Panc1 (cell line): ENCODE measurements around the gene RIMBP2.

Experiments used
- POLR2AphosphoS5 ChIP-seq: IDR thresholded peaks from 2 replicates; pipeline ENCODE4 v1.6.1; 2012; ENCODE audit warnings: mild to moderate bottlenecking, low read depth, low read length, moderate library complexity
- SIN3A ChIP-seq: IDR thresholded peaks from 2 replicates; pipeline ENCODE4 v1.6.1; 2012; ENCODE audit warnings: low read depth, mild to moderate bottlenecking, low read length, moderate library complexity, borderline replicate concordance; ENCODE audit not compliant: insufficient read depth
- TCF7L2 ChIP-seq: IDR thresholded peaks from 2 replicates; pipeline ENCODE4 v1.6.1; 2011; ENCODE audit warnings: mild to moderate bottlenecking, low read depth, low read length, inconsistent platforms
- TF ChIP-seq, protein P1 (sequence below): fragments of 450-650 bp; IDR thresholded peaks from 2 replicates; pipeline ENCODE4 v1.5.1; 2017; ENCODE audit warnings: mild to moderate bottlenecking

DNA sequence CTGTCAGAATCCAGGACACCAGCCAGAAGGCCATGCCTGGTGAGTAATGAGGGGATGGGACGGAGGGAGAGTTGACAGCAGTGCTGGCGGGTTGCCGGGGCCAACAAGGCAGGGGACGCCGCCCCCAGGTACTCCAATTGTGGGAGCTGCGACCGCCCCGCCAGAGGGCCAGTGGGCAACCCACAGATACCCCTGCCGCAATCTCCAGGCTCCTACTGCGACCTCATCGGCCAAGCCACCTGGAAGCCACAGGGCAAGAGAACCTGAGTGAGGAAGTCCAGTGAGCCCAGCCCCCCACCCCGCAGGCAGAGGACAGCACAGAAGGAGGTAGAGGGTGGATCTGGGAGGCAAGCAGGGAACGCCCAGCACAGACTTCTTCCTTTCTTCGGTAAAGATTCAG is 103.0 kb downstream of the RIMBP2 start:
- TF ChIP-seq, protein P1, sequence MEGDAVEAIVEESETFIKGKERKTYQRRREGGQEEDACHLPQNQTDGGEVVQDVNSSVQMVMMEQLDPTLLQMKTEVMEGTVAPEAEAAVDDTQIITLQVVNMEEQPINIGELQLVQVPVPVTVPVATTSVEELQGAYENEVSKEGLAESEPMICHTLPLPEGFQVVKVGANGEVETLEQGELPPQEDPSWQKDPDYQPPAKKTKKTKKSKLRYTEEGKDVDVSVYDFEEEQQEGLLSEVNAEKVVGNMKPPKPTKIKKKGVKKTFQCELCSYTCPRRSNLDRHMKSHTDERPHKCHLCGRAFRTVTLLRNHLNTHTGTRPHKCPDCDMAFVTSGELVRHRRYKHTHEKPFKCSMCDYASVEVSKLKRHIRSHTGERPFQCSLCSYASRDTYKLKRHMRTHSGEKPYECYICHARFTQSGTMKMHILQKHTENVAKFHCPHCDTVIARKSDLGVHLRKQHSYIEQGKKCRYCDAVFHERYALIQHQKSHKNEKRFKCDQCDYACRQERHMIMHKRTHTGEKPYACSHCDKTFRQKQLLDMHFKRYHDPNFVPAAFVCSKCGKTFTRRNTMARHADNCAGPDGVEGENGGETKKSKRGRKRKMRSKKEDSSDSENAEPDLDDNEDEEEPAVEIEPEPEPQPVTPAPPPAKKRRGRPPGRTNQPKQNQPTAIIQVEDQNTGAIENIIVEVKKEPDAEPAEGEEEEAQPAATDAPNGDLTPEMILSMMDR = no peak
- TF ChIP-seq TCF7L2 (no peak), SIN3A (no peak), POLR2AphosphoS5 (no peak)
